HG03575 (cell line): ENCODE data around the gene ICAM2.

Experiments used
- ATAC-seq: cut with Tn5 transposase; IDR thresholded peaks from one replicate; pipeline ENCODE4 v1.9.1; 2021; ENCODE audit not compliant: unreplicated experiment, insufficient number of reproducible peaks, low FRiP score; ENCODE audit errors: extremely low read depth

ICAM2 gene

DNA sequence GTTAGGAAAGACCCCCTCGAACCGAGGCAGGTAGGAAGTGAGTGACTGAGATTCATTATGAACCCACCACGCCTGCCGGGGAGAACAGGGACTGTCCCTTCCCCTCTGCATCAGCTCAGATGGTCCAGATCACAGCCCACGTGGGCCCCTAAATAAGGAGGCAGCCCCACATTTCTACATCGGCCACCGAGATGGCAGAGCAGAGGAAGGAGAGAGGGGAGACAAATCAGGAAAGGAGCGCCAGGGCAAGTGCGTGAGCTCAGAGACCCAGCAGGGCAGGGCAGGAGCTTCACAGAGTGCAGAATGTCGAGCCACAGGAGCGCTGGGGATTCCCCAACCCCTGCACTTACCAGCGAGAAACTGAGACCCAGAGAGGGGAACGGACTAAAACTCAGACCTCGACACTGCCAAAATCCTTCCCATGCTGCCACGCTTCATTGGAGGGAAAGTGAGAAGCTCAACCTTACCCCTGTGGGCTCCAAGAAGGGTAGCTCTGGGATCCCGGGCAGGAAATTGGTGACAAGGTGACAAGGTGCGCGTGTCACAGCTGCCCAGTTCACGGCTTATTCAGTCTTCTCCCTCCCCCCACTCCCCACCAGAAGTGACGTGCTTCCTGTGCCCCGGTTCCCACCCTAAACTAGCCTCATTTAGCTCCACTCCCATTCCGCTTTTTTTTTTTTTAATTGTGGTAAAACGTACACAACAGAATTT is at the start of gene ICAM2:
TSS of gene ICAM2 (minus strand) at position 578 of the 711 bp plus-strand sequence. CDS start 13,942 bp downstream, outside the sequence.
- no peak for ATAC-seq

GRCh38 chr17:64070213-64070612 is 49.8 kb upstream of the ICAM2 start:
- no peak for ATAC-seq

DNA sequence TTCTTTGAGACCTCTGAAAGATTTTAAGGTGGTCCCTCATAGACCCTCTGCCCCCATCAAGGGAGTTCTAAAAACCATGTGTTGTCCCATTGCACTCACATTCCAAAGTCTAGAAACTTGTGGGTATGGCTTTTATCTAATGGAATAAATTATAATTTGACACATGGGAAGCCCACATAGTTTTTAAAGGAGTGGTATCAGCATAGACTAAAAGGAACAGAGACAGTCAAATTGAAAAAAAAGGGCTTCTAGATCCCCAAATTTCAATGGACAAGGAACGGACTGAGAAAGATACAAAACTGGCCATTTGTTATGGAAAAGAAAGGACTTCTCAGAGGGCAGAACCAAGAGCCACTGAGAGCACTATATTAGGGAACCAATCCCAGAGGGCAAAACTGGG is 48.7 kb upstream of the ICAM2 start:
- no peak for ATAC-seq

DNA sequence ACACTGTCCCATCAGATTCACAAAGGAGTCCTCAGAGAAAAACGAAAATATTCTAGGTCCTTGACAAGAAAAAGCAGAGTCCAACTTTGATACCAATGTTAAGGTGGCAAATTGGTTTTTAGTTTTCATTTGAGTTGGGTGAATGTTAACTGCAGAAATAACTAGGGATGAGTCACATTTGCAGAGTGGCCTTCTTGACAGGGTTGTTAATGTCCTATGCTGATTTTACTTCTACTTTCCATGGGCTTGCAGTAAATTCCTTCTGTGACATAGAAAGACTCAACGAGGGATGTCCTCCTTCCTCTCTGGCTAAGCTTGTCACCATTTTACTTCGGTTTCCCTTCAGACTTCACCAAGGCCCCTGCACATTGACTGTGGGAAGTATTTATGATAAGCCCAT is 47.2 kb upstream of the ICAM2 start:
- no peak for ATAC-seq

GRCh38 chr17:64066716-64067115 is 46.3 kb upstream of the ICAM2 start:
- ATAC-seq: no peak

- ATAC-seq: no peak
These were observed 44.7 kb upstream of the ICAM2 start for GRCh38 chr17:64065161-64065560.

- ATAC-seq: no peak
These were observed 43.9 kb upstream of the ICAM2 start for GRCh38 chr17:64064331-64064730.

GRCh38 chr17:64063766-64064224 is 43.4 kb upstream of the ICAM2 start:
- no peak for ATAC-seq

- ATAC-seq: no peak
These were observed 42.7 kb upstream of the ICAM2 start for GRCh38 chr17:64063088-64063487.

- ATAC-seq: no peak
These were observed 40.9 kb upstream of the ICAM2 start for GRCh38 chr17:64061178-64061898.

DNA sequence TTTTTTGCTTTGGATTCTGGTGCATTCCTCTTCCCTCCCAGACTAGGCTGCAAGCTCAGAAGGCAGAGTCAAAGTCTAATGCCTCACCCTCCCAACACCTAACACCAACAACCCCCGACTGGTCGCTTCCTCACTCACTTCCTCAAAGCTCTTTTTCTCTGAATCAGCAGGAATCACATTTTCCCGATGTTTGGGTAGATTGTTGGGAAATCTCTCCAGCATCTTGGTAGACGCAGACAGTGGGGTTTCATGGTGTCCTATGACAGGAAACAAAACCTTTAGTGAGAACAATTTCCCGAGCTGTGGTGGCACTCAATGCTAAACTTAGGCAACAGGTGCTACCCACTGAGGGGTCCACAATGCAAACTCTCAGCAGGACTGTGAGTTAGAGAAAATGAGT is 39.9 kb upstream of the ICAM2 start:
- no peak for ATAC-seq

DNA sequence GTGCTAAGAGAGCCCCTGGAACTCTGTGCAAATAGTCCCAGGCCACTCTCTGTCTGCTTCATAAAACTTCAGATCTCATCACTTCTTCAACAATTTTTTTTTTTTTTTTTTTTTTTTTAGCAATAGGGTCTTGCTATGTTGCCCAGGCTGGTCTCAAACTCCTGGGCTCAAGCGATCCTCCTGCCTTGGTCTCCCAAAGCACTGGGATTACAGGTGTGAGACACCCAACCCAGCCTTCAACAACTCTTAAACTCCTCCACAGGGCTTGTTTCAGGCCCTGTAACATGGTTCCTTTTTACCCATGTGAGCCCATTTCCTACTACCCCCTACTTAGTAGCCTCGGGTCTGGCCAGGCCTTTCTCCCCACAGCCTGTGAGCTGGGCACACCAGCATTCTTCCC is 39.3 kb upstream of the ICAM2 start:
- no peak for ATAC-seq

- no peak for ATAC-seq
These were observed 38.2 kb upstream of the ICAM2 start for GRCh38 chr17:64058621-64059020.

DNA sequence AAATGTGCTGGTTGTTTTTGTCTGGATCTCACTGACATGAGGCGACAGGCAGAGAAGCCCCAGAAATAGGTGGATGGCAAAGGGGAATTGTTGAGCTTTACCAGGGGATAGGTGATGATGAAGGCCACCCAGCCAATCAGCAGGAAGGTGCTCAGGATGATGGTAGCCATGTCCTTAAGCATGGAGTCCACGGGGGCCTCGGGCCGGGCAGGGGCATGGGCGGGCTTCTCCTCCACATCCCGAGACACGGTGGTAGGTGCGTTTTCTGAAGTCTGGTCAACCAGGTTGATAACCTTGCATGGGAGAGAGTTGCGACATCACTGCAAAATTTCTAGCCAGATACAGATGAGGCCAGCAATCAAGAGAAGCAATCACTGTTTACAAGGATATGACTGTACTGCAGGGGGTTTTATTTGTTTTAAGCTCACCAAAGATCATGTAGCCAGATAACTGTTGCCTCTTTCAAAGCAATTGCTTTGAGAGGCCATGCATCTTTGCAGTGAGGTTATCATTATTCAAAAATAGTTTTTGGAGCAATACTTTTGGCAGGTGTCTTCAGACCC is 37.3 kb upstream of the ICAM2 start:
- ATAC-seq: no peak

DNA sequence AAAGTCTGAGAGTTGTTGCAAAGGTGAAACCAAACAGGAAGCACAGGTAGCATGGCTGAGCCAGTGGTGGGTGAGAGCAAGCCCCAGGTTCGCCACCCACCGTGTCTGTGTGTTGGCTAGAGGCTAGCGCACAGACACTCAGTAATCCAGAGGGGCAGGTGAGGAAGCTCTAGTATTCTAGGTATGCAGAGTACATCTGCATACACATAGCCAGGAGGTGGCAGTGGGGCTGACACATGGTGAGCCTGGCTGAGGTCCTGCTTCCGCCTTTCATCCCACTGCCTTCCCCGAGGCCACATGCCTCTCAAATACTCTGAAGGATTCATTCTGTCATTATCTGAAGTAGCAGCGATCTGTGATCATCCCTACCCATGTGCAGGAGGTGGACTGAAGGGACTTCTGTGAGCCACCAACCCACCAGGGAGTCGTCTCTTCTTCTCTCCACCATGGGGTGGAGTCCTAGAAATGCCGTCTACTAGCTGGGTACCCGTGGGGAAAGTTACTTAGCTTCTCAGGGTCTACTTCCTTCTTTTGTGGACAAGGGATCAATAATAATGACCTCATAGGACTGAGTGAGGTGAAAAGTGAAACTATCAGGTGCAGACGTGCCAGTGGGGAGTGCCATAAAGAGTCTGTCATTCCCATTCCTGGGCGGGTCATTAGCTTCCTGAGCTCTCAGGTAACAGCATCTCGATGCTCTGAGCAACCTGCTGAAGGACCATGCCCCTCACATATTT is 36.0 kb upstream of the ICAM2 start:
- ATAC-seq: no peak

GRCh38 chr17:64055183-64056142 is 35.0 kb upstream of the ICAM2 start:
- no peak for ATAC-seq

- ATAC-seq: no peak
These were observed 33.9 kb upstream of the ICAM2 start for GRCh38 chr17:64054304-64054703.

DNA sequence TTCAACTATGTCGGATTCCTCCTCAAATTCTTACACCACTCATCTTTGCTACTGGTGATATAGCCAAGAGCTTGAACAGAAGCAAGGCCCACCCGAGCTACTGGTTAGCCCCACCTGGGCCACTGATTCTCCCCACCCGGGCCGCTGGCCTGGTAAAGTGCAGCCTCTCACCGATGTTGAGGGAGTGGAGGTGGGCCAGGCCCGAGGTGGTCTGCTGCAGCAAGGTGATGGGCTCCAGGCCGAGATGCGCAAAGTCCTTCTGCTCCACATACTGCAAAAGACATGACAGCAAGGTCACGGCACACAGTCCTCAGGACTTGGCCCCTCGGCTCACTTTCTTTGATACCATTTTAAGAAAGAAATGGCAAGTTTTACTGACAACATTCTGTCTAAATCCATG is 32.7 kb upstream of the ICAM2 start:
- no peak for ATAC-seq

GRCh38 chr17:64051153-64051552 is 30.7 kb upstream of the ICAM2 start:
- no peak for ATAC-seq
